PC-3 (cell line): ENCODE data around the gene CIROP. TPM values are rescaled to one million over a fixed set of nuclear protein-coding genes. Genes with fewer than 3 reads are reported as not detected.
A peak's percentile ranks its signal among the peaks of the same experiment; 100 is the strongest.

Experiments
- ATAC-seq: fragments of 200-7000 bp; cut with Tn5 transposase; 2 replicates; pipeline ENCODE4 v1.9.1; 2020; ENCODE audit warnings: mild to moderate bottlenecking, moderate library complexity
- BruUV-seq: library from RNA; stranded (reverse); fragments of 400-500 nt; replicated peaks from 2 replicates; lab custom pipeline; 2021; lab: Mats Ljungman, UMichigan
- CTCF ChIA-PET: fragments of 300-600 bp; sonication (Branson Sonifier 250); formaldehyde crosslinking; loops from one replicate; lab custom pipeline; 2022; ENCODE audit warnings: antibody characterized with exemption; lab: Charles Lee
- POLR2A ChIA-PET: fragments of 300-600 bp; sonication (Branson Sonifier 250); formaldehyde crosslinking; loops from one replicate; lab custom pipeline; 2022; ENCODE audit warnings: antibody characterized with exemption; ENCODE audit not compliant: unreplicated experiment; lab: Charles Lee
- DNase-seq: peaks from one replicate; pipeline ENCODE4 v3.0.0-alpha.2; 2015
- H2AFZ ChIP-seq: fragments of 300-600 bp; sonication (generic); 2 replicates; pipeline ENCODE4 v1.6.0; 2016; ENCODE audit warnings: antibody characterized with exemption, low read length
- H3F3A ChIP-seq: fragments of 300-600 bp; sonication (generic); one replicate; pipeline ENCODE4 v1.6.0; 2017; ENCODE audit warnings: antibody characterized with exemption, low read length, control low read depth, mild to moderate bottlenecking; ENCODE audit not compliant: unreplicated experiment
- H3K27ac ChIP-seq: fragments of 300-600 bp; sonication (generic); 2 replicates; pipeline ENCODE4 v1.5.1; 2016; ENCODE audit warnings: mild to moderate bottlenecking, low read length
- H3K27me3 ChIP-seq: fragments of 300-600 bp; sonication (generic); 2 replicates; pipeline ENCODE4 v1.6.1; 2016; ENCODE audit warnings: low read length, mixed read lengths
- H3K36me3 ChIP-seq: fragments of 300-600 bp; sonication (generic); 2 replicates; pipeline ENCODE4 v1.6.1; 2016; ENCODE audit warnings: low read depth, mixed run types, low read length, mixed read lengths
- H3K4me1 ChIP-seq: fragments of 300-600 bp; sonication (generic); 2 replicates; pipeline ENCODE4 v1.5.1; 2016; ENCODE audit warnings: low read length; ENCODE audit not compliant: insufficient read depth
- H3K4me2 ChIP-seq: fragments of 300-600 bp; sonication (generic); 2 replicates; pipeline ENCODE4 v1.6.0; 2016; ENCODE audit warnings: low read length
- H3K4me3 ChIP-seq: fragments of 300-600 bp; sonication (generic); 2 replicates; pipeline ENCODE4 v1.5.1; 2016; ENCODE audit warnings: mild to moderate bottlenecking, low read length, mixed read lengths
- H3K79me2 ChIP-seq: fragments of 300-600 bp; sonication (generic); 2 replicates; pipeline ENCODE4 v1.6.1; 2017; ENCODE audit warnings: low read length, mixed read lengths
- H3K9ac ChIP-seq: fragments of 300-600 bp; sonication (generic); 2 replicates; pipeline ENCODE4 v1.6.0; 2016; ENCODE audit warnings: mild to moderate bottlenecking, low read length
- H3K9me2 ChIP-seq: fragments of 300-600 bp; sonication (generic); replicated peaks from 2 replicates; pipeline ENCODE4 v1.6.1; 2016; ENCODE audit warnings: mixed run types, low read length, mixed read lengths
- H3K9me3 ChIP-seq: fragments of 300-600 bp; sonication (generic); 2 replicates; pipeline ENCODE4 v1.6.1; 2016; ENCODE audit warnings: low read length, mixed read lengths
- H4K20me1 ChIP-seq: fragments of 300-600 bp; sonication (generic); 2 replicates; pipeline ENCODE4 v1.6.1; 2016; ENCODE audit warnings: low read length, mixed read lengths
- EZH2 ChIP-seq: fragments of 300-600 bp; sonication (generic); IDR thresholded peaks from one replicate; pipeline ENCODE4 v1.6.1; 2017; ENCODE audit warnings: antibody characterized with exemption, mild to moderate bottlenecking, low read length; ENCODE audit not compliant: unreplicated experiment
- EZH2phosphoT487 ChIP-seq: fragments of 300-600 bp; sonication (generic); IDR thresholded peaks from 2 replicates; pipeline ENCODE4 v1.6.1; 2018; ENCODE audit warnings: mild to moderate bottlenecking, antibody characterized with exemption, low read length, borderline replicate concordance
- intact Hi-C: fragments of 100-400 bp; cut with micrococcal nuclease; formaldehyde crosslinking; loops from 2 replicates; pipeline ENCODE4 v1.9.0; 2023
- total RNA-seq: library from RNA; depleted of rRNA; stranded (reverse); fragments of >200 nt; gene quantifications from 2 replicates; pipeline ENCODE4 v1.2.3, GENCODE V29; 2014
- TF ChIP-seq, protein P1 (sequence below): fragments of 300-600 bp; sonication (generic); conservative IDR thresholded peaks from 2 replicates; pipeline ENCODE4 v1.5.1; 2017; ENCODE audit warnings: antibody characterized with exemption, low read depth, mild to moderate bottlenecking, low read length

Gene CIROP
- total RNA-seq, 1 experiment from 2014 or later = not detected

DNA sequence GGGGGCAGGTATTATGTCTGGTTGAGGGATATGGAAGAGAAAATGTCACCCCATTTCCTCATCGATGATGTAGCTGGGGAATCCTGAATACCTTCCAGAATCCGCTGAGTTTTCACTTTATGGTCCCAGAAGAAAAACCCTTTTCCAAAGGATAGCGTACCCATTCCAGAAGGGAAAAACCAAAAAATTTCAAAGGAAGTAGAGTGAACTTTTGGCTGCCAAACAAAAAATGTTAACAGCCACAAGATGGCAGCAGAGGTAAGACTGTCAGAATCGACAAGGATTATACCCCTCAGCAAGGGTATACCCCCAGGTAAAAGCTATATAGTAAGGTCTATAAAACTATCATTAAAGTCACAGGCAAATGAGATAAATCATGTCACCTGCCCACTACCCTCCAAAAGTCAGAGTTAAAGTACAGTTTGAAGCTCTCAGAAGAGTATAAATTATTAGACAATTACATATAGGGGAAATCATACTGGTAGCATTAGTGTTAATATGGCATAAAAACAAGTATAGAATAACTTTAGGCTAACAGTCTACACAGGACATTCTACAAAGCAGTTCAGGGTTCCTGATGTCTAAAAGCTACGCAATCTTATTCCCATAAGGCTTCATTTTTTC, 27.9 kb downstream of the CIROP start:
- Histone ChIP-seq H3K4me2 (no peak overlapping the region), H3K27ac (no peak overlapping the region), H3K9ac (no peak overlapping the region), H4K20me1 (no peaks in the 10 kb centered on the region), H3K79me2 (0 out of 2 replicates have a peak, but pooled peaks cover 5% of the 10 kb centered on the region), H2AFZ (no peak overlapping the region), H3K9me3 (no peaks in the 10 kb centered on the region), H3K4me3 (no peak overlapping the region), H3K27me3 (no peaks in the 10 kb centered on the region), H3K9me2 (no peaks in the 10 kb centered on the region), H3K4me1 (peaks cover 38% of the 10 kb centered on the region), H3K36me3 (peaks cover 73% of the 10 kb centered on the region), H3F3A (peaks cover 7% of the 10 kb centered on the region)
- POLR2A ChIA-PET = no interaction called here
- DNase-seq = peak; percentile 62
- ATAC-seq = no peak
- TF ChIP-seq EZH2phosphoT487 = no peak
- TF ChIP-seq EZH2 = no peak
- TF ChIP-seq, protein P1, sequence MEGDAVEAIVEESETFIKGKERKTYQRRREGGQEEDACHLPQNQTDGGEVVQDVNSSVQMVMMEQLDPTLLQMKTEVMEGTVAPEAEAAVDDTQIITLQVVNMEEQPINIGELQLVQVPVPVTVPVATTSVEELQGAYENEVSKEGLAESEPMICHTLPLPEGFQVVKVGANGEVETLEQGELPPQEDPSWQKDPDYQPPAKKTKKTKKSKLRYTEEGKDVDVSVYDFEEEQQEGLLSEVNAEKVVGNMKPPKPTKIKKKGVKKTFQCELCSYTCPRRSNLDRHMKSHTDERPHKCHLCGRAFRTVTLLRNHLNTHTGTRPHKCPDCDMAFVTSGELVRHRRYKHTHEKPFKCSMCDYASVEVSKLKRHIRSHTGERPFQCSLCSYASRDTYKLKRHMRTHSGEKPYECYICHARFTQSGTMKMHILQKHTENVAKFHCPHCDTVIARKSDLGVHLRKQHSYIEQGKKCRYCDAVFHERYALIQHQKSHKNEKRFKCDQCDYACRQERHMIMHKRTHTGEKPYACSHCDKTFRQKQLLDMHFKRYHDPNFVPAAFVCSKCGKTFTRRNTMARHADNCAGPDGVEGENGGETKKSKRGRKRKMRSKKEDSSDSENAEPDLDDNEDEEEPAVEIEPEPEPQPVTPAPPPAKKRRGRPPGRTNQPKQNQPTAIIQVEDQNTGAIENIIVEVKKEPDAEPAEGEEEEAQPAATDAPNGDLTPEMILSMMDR = peak; percentile 83; the same call in 1 of the 2 replicates
- CTCF ChIA-PET = interaction anchor here (0.5 to 3.7 kb wide), 3 partner anchors 8 to 44 kb away, joined by 4 to 19 read pairs (median 4); no protein-coding TSS in a partner anchor
- no TSS peak for BruUV-seq
- intact Hi-C loops = loop anchor here (2.0 to 10.0 kb wide), 2 partner anchors 32 to 478 kb away; partner anchors contain the start of genes THTPA and ZFHX2

DNA sequence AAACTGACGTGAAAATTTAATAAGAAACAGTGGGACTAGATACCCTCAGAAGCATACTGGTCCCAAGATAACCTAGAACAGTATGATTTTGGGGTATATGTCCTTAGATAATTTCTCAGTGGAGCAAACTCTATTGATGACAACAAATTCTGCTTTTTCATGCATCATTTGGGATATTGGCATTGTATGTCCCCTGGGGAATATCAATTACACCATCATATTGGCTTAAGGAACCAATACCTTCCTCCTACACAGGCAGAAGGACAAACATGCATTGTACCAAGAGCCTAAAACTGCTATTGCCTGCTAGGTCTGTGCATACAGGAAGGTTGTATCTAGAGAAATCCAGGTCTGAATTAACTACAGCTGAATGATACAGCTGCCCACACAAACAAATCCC, 29.9 kb downstream of the CIROP start:
- no peak overlapping the region for H3K27ac ChIP-seq
- no peak overlapping the region for H2AFZ ChIP-seq
- no peak overlapping the region for H3K9ac ChIP-seq
- no peaks in the 10 kb centered on the region for H3K9me3 ChIP-seq
- no peak for TF ChIP-seq EZH2phosphoT487
- TF ChIP-seq, protein P1 = no peak
- no peak for TF ChIP-seq EZH2
- H3K36me3 ChIP-seq = peaks cover 53% of the 10 kb centered on the region
- H3K9me2 ChIP-seq = no peaks in the 10 kb centered on the region
- ATAC-seq = no peak
- peaks cover 46% of the 10 kb centered on the region for H3K4me1 ChIP-seq
- peaks cover 22% of the 10 kb centered on the region for H3K79me2 ChIP-seq
- no peaks in the 10 kb centered on the region for H3K27me3 ChIP-seq
- intact Hi-C loops = loop anchor here (10.0 kb wide), 1 partner anchor 480 kb away; the partner anchor contains the start of genes THTPA and ZFHX2
- no TSS peak for BruUV-seq
- H3K4me2 ChIP-seq = no peak overlapping the region
- peaks cover 11% of the 10 kb centered on the region for H3F3A ChIP-seq
- H3K4me3 ChIP-seq = no peak overlapping the region
- H4K20me1 ChIP-seq = no peaks in the 10 kb centered on the region
- POLR2A ChIA-PET = no interaction called here
- DNase-seq = no peak
- CTCF ChIA-PET = no interaction called here
